ENCODE data around the gene STK40.
A peak's percentile ranks its signal among the peaks of the same experiment; 100 is the strongest.

The STK40 gene

DNA sequence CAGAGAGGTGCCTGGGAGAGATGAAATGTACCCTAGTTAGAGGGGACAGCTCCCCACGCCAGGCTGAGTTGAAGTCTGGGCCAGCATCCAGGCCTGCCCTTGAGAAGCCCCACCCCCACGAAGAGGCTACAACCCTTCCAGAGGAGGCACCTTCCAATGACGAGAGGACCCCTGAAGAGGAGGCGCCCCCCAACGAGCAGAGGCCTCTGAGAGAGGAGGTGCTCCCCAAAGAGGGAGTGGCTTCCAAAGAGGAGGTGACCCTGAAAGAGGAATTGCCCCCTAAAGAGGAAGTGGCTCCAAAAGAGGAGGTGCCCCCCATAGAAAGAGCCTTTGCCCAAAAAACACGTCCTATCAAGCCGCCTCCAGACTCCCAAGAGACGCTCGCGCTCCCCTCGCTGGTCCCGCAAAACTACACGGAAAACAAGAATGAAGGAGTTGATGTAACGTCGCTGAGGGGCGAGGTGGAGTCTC, 65.4 kb downstream of the STK40 start:
- Histone ChIP-seq H3K79me2 (no peaks in the 10 kb centered on the region), H3K9me3 (ENCODE audit: control insufficient read depth, low read length) (no peaks in the 10 kb centered on the region), H3K27me3 (ENCODE audit: control insufficient read depth, insufficient read depth, low read length) (no peaks in the 10 kb centered on the region), H3K4me1 (no peaks in the 10 kb centered on the region), H3K4me3 (ENCODE audit: low read depth, low read length) (no peak overlapping the region), H3K9ac (no peak overlapping the region), H3K27ac (no peak overlapping the region), H3K4me2 (ENCODE audit: low read length) (no peak overlapping the region), H2AFZ (no peak overlapping the region), H3K36me3 (ENCODE audit: control insufficient read depth, insufficient read depth, low read length) (no peaks in the 10 kb centered on the region)
- TF ChIP-seq, protein P1, sequence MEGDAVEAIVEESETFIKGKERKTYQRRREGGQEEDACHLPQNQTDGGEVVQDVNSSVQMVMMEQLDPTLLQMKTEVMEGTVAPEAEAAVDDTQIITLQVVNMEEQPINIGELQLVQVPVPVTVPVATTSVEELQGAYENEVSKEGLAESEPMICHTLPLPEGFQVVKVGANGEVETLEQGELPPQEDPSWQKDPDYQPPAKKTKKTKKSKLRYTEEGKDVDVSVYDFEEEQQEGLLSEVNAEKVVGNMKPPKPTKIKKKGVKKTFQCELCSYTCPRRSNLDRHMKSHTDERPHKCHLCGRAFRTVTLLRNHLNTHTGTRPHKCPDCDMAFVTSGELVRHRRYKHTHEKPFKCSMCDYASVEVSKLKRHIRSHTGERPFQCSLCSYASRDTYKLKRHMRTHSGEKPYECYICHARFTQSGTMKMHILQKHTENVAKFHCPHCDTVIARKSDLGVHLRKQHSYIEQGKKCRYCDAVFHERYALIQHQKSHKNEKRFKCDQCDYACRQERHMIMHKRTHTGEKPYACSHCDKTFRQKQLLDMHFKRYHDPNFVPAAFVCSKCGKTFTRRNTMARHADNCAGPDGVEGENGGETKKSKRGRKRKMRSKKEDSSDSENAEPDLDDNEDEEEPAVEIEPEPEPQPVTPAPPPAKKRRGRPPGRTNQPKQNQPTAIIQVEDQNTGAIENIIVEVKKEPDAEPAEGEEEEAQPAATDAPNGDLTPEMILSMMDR (IDR thresholded peaks at IDR 0.05) = no peak

DNA sequence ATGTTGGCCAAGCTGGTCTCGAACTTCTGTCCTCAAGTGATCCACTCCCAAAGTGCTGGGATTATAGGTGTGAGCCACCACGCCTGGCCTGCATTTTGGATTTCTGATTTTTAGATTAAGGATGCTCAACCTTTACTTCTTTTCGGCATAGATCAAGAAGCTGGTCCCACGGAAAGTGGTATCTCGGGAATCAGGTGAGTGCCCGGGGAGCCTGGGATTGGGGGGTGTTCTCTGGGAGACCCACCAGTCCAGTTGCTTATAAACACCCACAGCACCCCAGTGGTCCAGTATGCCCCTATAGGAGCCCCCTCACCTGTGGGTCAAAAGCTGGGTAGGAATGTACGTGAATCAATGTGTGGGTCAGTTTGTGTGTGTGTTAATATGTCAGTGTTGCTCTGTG, 76.3 kb downstream of the STK40 start:
- no peaks in the 10 kb centered on the region for H3K36me3 ChIP-seq (ENCODE audit: control insufficient read depth, insufficient read depth, low read length)
- no peak overlapping the region for H3K4me2 ChIP-seq (ENCODE audit: low read length)
- H3K27me3 ChIP-seq (ENCODE audit: control insufficient read depth, insufficient read depth, low read length) = no peaks in the 10 kb centered on the region
- no peak overlapping the region for H3K27ac ChIP-seq
- no peaks in the 10 kb centered on the region for H3K79me2 ChIP-seq
- H3K9me3 ChIP-seq (ENCODE audit: control insufficient read depth, low read length) = no peaks in the 10 kb centered on the region
- no peaks in the 10 kb centered on the region for H3K4me1 ChIP-seq
- no peak overlapping the region for H2AFZ ChIP-seq
- no peak overlapping the region for H3K4me3 ChIP-seq (ENCODE audit: low read depth, low read length)
- TF ChIP-seq, protein P1 (IDR thresholded peaks at IDR 0.05) = no peak
- no peak overlapping the region for H3K9ac ChIP-seq

DNA sequence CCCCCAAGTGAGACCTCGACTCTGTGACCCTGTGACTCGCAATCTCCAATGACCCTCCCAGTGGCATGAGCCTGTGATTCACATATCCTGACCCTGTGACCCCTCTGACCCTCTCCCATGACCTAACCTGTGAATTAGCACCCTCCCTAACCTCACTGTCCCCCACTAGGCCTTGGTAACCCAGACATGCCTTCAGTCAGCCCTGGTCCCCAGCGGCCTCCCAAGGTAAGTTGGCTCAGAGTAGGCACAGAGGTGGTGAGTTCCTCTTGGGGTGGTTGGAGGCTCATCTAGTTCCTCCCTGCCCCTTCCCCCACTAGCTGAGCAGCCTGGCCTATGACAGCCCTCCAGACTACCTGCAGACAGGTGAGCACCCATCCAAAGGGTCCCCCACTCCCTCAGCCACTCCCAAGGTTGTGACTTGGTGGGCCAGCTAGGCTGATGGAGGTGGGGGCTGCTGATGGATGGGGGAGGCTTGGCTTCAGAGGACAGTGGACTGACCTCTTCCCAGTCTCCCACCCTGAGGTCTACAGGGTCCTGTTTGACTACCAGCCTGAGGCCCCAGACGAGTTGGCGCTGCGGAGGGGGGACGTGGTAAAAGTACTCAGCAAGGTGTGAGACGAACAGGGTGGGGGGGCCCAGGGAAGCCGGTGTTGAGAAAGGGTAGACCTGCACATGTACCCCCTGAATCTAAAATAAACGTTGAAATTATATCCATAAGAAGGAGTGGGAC, 78.0 kb downstream of the STK40 start:
- H3K36me3 ChIP-seq (ENCODE audit: control insufficient read depth, insufficient read depth, low read length) = no peaks in the 10 kb centered on the region
- no peak overlapping the region for H3K4me2 ChIP-seq (ENCODE audit: low read length)
- H3K27me3 ChIP-seq (ENCODE audit: control insufficient read depth, insufficient read depth, low read length) = no peaks in the 10 kb centered on the region
- H3K27ac ChIP-seq = no peak overlapping the region
- no peak overlapping the region for H2AFZ ChIP-seq
- H3K9me3 ChIP-seq (ENCODE audit: control insufficient read depth, low read length) = no peaks in the 10 kb centered on the region
- TF ChIP-seq, protein P1 (IDR thresholded peaks at IDR 0.05) = no peak
- no peak overlapping the region for H3K4me3 ChIP-seq (ENCODE audit: low read depth, low read length)
- H3K4me1 ChIP-seq = no peaks in the 10 kb centered on the region
- H3K79me2 ChIP-seq = no peaks in the 10 kb centered on the region
- H3K9ac ChIP-seq = no peak overlapping the region

DNA sequence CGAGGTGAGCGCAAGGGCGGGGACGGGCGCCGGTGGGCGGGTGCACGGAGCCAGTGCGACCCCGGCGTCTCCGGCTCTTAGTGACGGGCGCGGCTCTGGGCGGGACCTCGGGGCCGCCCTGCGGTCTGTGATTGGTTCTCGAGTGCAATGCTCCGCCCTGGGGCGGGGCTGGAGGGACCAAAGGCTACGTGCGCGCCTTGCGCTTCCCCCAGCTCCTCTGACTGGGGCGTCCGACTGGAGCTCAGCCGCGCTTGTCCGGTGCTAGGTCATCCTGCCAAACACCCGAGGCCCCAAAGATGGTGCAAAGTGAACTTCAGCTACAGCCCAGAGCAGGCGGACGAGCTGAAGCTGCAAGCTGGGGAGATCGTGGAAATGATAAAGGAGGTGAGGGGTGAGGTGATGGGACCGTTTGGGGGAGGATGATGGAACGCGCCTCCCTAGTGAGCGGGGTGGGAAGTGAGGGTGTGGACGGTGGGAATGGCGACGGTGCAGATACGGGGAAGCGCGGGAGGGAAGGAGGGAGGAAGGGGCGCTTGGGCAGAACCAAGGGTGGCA, 78.7 kb downstream of the STK40 start:
- TF ChIP-seq, protein P1 (IDR thresholded peaks at IDR 0.05) = no peak
- H3K9me3 ChIP-seq (ENCODE audit: control insufficient read depth, low read length) = no peaks in the 10 kb centered on the region
- peak overlapping the region; percentile 83 for H2AFZ ChIP-seq
- peak overlapping the region; percentile 84 for H3K4me2 ChIP-seq (ENCODE audit: low read length)
- no peak overlapping the region for H3K27ac ChIP-seq
- no peaks in the 10 kb centered on the region for H3K4me1 ChIP-seq
- no peaks in the 10 kb centered on the region for H3K36me3 ChIP-seq (ENCODE audit: control insufficient read depth, insufficient read depth, low read length)
- peak overlapping the region; percentile 51 for H3K4me3 ChIP-seq (ENCODE audit: low read depth, low read length)
- no peaks in the 10 kb centered on the region for H3K27me3 ChIP-seq (ENCODE audit: control insufficient read depth, insufficient read depth, low read length)
- H3K9ac ChIP-seq = no peak overlapping the region
- H3K79me2 ChIP-seq = no peaks in the 10 kb centered on the region
